Thyroid gland (tissue), 4 donors: ENCODE results near the gene FIP1L1.

Source experiments
- POLR2A ChIP-seq, 2 donors: fragments of 450-650 bp; IDR thresholded peaks; one replicate each; pipeline ENCODE4 v1.6.1; 2017; ENCODE audit warnings: antibody characterized with exemption in 2 of 2, mild to moderate bottlenecking in 2 of 2, moderate library complexity in 1 of 2
- TF ChIP-seq, protein P1 (sequence below), 6 experiments: fragments of 200-600 bp in 3 of 6; fragments of 450-650 bp in 3 of 6; sonication (generic) in 3 of 6; IDR thresholded peaks; one replicate each; pipeline ENCODE4 v1.5.1; 2016 to 2019; ENCODE audit warnings: antibody characterized with exemption in 6 of 6, mild to moderate bottlenecking in 2 of 6, inconsistent platforms in 1 of 6, moderate library complexity in 1 of 6

DNA sequence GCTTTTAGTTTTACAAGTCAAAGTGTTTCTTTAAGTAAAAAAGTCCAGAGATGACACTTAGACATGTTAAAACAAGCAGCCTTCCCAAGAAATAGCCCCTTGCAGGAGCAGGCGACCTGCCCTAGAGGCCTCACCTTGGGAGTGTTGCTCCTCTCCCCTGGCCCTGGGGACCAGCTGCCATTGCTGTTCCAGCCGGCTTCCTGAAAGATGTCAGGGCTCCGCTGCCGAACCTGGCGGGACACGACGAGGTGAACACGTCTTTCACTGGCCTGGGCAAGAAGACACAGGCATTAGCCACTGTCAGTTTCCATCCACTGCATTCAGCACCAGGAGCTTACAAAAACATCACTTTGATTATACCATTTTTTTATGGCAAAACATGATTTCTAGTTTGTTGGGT lies 104.1 kb downstream of the FIP1L1 start:
- TF ChIP-seq, protein P1, sequence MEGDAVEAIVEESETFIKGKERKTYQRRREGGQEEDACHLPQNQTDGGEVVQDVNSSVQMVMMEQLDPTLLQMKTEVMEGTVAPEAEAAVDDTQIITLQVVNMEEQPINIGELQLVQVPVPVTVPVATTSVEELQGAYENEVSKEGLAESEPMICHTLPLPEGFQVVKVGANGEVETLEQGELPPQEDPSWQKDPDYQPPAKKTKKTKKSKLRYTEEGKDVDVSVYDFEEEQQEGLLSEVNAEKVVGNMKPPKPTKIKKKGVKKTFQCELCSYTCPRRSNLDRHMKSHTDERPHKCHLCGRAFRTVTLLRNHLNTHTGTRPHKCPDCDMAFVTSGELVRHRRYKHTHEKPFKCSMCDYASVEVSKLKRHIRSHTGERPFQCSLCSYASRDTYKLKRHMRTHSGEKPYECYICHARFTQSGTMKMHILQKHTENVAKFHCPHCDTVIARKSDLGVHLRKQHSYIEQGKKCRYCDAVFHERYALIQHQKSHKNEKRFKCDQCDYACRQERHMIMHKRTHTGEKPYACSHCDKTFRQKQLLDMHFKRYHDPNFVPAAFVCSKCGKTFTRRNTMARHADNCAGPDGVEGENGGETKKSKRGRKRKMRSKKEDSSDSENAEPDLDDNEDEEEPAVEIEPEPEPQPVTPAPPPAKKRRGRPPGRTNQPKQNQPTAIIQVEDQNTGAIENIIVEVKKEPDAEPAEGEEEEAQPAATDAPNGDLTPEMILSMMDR (IDR thresholded peaks at IDR 0.05): no peak
- TF ChIP-seq POLR2A (IDR thresholded peaks at IDR 0.05): no peak
